AG08395 (cell line): Measurements from ENCODE around the gene ANO6.

Source experiments
- DNase-seq: peaks from one replicate; pipeline ENCODE4 v3.0.0; 2012; ENCODE audit warnings: mixed read lengths, low spot score

The ANO6 gene

DNA sequence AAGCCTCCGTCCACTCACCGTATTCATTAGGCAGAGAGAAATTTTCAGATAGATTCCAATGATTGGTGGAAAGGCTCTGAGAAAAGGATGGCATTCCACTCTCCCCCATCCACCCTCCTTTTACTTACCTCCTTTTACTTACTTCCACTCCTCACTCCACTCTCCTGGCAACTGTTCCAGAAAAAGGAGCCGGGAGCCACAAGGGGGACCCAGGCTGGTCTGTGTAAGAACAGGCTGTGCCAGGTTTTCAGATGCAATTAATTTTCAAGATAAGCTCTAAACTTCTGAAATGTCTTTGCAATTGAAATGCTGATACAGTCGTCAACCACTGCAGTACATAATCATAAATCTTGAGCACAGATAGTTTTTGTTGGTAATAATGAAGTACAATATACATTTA, 248.8 kb downstream of the ANO6 start:
- DNase-seq: no peak

GRCh38 chr12:45468751-45469615, 253.1 kb downstream of the ANO6 start:
- DNase-seq: no peak

DNA sequence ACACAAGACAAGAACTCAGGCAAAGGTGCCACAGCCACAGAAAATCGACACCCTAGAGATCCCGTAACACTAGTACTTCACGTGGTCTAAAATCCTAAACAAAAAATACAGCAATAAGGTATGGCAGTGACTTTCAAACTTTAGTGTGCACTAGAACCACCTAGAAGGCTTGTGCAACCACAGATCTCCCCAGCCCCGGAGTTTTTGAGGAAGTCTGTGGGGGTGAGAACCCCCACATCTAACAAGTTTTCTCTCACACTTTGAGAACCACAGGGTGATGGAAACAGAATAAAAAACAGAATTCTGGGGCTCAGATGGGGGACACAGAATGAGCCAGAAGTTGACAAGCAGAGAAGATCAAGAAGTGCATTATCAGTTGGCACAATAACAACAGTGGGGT, 254.0 kb downstream of the ANO6 start:
- no peak for DNase-seq

GRCh38 chr12:45473636-45474035, 257.7 kb downstream of the ANO6 start:
- DNase-seq: no peak

- no peak for DNase-seq
These were observed 259.7 kb downstream of the ANO6 start for GRCh38 chr12:45475594-45475993.

GRCh38 chr12:45477526-45477925, 261.6 kb downstream of the ANO6 start:
- no peak for DNase-seq

DNA sequence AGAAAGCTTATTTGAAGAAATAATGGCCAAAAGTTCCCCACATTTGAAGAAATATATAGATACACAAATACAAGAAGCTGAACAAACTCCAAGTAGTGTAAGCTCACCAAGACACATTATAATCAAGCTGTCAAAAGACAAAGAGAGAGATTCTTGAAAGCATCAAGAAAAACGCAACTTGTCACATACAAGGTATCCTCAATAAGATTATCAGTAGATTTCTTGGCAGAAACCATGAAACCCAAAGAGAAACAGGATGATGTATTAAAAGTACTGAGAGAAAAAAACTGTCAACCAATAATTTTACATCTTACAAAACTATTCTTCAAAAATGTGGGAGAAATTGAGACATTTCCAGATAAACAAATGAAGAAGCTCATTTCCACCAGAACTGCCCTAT, 263.0 kb downstream of the ANO6 start:
- no peak for DNase-seq

DNA sequence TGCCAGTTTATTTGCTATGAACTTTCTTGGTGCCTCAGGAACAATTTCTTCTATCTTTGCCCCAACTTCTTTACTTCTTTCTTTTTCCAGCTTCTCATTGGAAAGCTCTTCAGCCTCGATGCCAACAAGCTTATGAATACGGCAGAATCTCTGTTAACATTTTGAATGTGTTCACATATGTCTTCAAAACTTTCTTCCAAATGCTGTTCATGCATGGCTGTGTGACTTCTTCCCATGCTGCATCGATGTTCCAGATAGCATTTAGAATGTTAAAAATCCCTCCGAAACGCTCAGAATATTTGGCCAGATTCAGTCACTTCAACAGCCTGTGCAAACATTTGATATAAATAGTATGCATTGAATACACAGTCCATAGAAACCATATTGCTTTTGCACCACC, 265.9 kb downstream of the ANO6 start:
- no peak for DNase-seq

DNA sequence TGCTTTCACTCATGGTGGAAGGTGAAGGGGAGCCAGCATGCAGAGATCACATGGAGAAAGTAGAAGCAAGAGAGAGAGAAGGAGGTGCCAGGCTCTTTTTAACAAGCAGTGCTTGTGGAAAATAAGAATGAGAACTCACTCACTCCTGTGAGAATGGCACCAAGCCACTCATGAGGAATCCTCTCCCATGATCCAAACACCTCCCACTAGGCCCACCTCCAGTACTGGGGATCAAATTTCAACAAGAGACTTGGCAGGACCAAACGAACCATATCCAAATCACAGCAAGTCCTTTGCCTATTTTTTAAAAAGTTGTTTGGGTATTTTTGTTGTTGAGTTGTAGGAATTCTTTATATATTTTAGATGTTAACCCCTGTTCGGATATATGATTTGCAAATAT, 267.7 kb downstream of the ANO6 start:
- no peak for DNase-seq
